GM19351 (cell line): ENCODE data around the gene CCDC39.
"Not testable (repeated sequence)": the region's sequence is repeated elsewhere in the genome, so short reads cannot be mapped to it uniquely, and the experiment has no call there.

Source experiments
- ATAC-seq: cut with Tn5 transposase; IDR thresholded peaks from one replicate; pipeline ENCODE4 v1.9.1; 2021; ENCODE audit warnings: mild to moderate bottlenecking, moderate library complexity; ENCODE audit not compliant: unreplicated experiment

CCDC39 gene

GRCh38 chr3:180626844-180627243 lies 52.4 kb downstream of the CCDC39 start:
- peak; percentile 90 for ATAC-seq

- peak; percentile 57 for ATAC-seq
Observed at GRCh38 chr3:180624714-180625113, 54.6 kb downstream of the CCDC39 start.

DNA sequence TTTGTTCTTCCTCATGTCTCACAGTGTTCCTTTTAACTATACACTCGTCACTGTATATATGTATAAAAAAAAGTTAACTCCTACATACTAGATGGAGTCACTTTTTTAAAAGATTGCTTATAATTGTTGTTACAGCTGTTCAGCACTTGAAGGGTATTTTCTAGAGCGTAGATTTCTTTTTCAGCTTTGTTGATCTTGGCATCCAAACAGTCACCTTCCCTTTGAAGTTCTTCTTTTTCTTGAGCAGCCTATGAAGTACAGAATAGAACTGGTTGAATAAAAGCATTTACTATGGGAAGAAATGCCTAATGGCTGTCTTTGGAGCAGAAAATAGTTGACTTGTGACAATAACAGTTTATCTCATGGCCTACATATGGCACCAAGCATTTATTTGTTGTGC lies 59.6 kb downstream of the CCDC39 start:
- ATAC-seq = no peak

GRCh38 chr3:180618563-180618962 lies 60.7 kb downstream of the CCDC39 start:
- not testable (repeated sequence) for ATAC-seq

DNA sequence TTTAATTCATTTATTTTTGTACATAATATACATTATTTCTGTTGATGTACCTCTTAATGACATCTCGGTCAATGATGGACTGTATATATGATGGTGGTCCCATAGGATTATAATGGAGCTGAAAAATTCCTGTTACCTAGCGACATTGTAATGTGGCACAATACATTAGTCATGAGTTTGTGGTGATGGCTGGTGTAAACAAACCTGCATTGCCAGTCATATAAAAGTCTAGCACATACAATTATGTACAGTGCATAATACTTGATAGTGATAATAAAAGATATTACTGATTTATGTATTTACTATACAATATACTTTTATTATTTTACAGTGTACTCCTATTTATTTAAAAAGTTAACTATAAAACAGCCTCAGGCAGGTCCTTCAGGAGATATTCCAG lies 62.2 kb downstream of the CCDC39 start:
- ATAC-seq = no peak

- no peak for ATAC-seq
Observed at GRCh38 chr3:180615954-180616353, 63.3 kb downstream of the CCDC39 start.

- no peak for ATAC-seq
Observed at GRCh38 chr3:180612364-180612763, 66.9 kb downstream of the CCDC39 start.

DNA sequence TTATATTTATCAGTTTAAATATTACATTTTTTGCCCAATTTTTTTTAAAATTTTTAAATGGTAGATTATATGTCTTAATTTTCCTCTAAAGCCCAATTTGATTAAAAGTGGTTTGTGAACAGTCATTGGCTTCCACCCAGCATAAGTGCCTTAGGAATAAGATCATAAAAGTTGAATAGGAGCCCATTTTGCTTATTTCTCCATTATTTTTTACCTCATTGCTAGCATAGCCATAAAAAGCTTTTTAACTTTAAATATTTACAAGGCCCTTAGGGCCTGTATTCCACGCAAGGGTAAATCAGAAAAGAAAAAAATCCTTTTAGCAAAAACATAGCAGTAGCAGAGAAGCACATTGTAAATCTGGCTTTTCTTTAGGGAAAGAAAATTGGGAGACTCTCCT lies 68.3 kb downstream of the CCDC39 start:
- ATAC-seq = no peak

- ATAC-seq = peak; percentile 95
Observed at GRCh38 chr3:180601688-180602666, 77.3 kb downstream of the CCDC39 start, which contains the start of gene TTC14. Gene TTC14, plus strand, starts transcription at chr3:180602163. Its CDS starts 99 bp downstream, at chr3:180602262.

DNA sequence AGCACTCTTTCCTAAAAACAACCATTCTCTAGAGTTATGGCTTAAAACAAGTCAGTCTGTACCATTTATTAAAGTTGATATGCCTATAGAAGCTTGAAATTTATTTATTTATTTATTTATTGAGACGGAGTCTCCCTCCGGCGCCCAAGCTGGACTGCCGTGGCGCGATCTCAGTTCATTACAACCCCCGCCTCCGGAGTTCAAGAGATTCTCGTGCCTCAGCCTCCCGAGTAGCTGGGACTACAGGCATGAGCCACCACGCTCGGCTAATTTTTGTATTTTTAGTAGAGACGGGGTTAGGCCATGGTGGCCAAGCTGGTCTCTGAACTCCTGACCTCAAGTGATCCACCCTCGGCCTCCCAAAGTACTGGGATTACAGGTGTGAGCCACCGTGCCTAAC lies 78.8 kb downstream of the CCDC39 start:
- ATAC-seq = no peak

DNA sequence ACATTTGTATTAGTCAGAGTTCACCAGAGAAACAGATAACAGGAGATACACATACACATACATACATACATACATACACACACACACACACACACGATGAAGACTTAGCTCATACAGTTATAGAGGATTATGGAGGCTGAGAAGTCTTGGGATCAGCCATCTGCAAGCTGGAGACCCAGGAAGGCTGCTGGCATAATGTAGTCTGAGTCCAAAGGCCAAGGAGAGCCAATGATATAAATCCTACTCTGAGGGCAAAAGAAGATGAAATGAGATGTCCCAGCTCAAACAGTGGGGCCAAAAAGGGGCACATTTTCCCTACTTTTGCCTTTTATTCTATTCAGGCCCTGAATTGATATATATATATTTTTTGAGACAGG lies 83.7 kb downstream of the CCDC39 start:
- no peak for ATAC-seq

DNA sequence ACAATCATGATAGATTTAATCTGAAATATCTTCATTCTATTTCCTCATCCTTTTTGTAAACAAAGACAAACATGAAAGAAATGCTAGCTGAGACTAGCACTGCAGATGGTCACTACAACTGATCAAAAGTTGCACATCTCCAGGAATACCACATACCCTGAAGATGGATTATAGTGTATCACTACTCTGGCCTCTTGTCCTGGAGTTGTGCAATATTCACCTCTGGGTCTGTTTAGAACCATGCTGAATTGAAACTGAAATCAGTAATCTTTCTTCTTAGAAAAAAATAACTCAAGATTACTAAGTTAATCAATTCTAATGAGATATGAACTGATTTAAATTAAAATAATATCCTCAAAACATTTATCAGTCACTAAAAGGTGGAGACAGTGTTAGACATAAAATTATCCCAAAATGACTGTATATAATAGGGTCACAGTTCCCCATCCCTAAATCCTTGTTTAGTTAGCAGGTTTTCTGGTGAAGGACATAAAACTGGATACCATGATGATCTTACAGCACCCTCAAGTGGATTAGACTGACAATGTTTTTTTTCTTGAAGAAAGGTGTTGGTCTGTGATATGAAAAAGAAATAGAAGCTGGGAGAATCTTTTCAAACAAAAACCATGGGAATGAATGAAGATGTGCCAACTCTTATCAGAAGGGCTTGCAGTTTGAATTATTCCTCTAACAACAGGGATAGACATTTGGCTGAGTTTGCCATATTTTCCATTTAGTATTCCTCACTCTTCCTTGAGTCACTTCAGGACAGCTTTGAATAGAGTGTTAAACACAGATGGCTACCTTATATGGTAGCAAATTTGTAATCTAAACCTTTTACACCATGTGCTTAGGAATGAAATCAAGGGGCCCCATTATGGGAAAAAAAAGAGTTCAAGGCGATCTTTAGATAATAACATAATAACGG lies 84.4 kb downstream of the CCDC39 start:
- peak; percentile 66 for ATAC-seq

DNA sequence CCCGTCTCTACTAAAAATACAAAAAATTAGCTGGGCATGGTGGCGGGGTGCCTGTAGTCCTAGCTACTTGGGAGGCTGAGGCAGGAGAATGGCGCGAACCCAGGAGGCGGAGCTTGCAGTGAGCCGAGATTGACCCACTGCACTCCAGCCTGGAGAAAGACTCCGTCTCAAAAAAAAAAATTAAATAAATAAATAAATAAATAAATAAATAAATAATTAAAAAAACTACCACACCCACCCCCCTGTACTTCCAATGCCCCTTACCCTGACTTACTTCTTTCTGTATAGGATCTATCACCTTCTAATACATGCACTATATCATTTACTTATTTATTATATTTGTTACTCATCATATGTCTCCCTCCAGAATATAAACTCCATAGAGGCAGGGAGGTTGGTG lies 85.7 kb downstream of the CCDC39 start:
- not testable (repeated sequence) for ATAC-seq

DNA sequence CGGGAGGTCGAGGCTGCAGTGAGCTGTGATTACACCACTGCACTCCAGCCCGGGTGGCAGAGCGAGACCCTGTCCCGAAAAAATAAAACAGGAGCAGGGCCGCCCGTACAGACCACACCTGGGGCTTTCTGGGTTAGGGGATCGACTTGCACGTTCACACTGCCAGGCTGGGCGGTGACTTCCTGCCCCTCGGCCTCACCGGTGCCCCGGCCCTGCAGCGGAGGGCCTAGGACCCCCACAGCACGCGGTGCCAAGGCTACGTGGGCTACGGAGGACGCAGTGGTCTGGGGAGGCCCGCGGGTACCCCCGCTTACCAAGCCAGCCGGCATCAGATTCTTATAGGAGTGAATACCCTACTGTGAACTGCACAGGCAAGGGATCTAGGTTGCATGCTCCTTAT lies 88.9 kb downstream of the CCDC39 start:
- no peak for ATAC-seq

GRCh38 chr3:180580934-180581333 lies 98.4 kb downstream of the CCDC39 start:
- ATAC-seq = no peak

- ATAC-seq = no peak
Observed at GRCh38 chr3:180575571-180575970, 103.7 kb downstream of the CCDC39 start.

- peak; percentile 75 for ATAC-seq
Observed at GRCh38 chr3:180571831-180572598, 107.3 kb downstream of the CCDC39 start.

DNA sequence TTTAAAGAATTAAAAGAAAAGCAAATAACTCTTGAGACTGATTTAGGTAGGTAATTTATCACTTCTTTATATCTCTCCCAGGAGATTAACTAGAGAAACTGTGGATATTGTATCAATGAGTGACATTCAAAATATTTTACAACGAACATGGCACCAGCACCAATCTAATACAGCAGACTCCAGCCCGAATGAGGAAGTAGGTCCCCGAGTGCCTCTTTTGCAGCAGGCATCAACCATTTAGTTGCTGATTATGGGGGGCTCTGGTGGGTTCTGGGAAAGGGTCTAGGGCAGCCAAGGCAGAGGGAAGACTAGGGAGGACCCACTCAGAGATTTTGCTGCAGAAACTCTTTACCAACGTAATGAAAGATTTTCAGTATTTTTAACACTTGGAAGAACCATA lies 109.1 kb downstream of the CCDC39 start:
- no peak for ATAC-seq

GRCh38 chr3:180564676-180565075 lies 114.6 kb downstream of the CCDC39 start:
- ATAC-seq = no peak
